T-helper 9 cell (primary cell): ENCODE data around the gene MOGAT1.
"Not testable (repeated sequence)": the region's sequence is repeated elsewhere in the genome, so short reads cannot be mapped to it uniquely, and the experiment has no call there.

Experiments used
- DNase-seq: peaks from one replicate; pipeline ENCODE4 v3.0.0-alpha.2; 2020

The MOGAT1 gene

GRCh38 chr2:222713002-222713401 is 41.5 kb downstream of the MOGAT1 start:
- DNase-seq, result no peak

- no peak for DNase-seq
Observed at GRCh38 chr2:222714361-222715241, 43.1 kb downstream of the MOGAT1 start.

DNA sequence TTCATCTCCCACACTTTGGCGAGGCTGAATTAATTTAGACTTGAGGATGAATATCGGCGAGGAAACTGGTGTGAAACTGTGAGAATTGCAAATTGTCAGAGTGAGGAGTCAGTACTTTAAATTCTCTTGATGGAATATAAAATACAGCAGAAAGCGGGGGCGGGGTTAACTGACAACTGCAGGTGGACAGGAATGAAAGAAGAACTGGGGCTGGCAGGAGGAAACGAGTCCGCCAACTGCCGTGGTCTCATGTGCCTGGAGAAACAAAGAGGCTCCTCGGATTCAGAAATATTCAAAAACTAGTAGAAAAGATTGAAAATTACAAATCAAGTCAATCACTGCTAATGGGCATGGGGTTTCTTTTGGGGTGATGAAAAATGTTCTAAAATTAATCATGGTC is 44.3 kb downstream of the MOGAT1 start:
- no peak for DNase-seq

DNA sequence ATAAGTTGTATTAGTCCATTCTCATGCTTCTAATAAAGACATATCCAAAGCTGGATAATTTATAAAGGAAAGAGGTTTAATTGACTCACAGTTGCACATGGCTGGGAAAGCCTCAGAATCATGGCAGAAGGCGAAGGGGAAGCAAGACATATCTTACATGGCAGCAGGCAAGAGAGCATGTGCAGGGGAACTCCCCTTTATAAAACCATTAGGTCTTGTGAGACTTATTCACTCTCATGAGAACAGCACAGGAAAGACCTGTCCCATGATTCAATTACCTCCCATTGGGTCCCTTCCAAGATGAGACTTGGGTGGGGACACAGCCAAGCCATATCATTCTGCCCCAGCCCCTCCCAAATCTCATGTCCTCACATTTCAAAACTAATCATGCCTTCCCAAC is 48.3 kb downstream of the MOGAT1 start:
- DNase-seq, result not testable (repeated sequence)

DNA sequence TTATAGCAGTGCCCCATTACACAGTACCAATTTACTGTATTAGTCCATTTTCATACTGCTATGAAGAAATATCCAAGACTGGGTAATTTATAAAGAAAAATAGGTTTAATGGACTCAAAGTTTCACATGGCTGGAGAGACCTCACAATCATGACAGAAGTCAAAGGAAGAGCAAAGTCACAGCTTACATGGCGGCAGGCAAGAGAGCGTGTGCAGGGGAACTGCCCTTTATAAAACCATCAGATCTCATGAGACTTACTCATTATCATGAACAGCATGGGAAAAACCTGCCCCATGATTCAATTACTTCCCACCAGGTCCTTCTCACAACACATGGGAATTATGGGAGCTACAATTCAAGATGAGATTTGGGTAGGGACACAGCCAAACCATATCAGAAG is 50.1 kb downstream of the MOGAT1 start:
- DNase-seq, result not testable (repeated sequence)

GRCh38 chr2:222722327-222722946 is 51.0 kb downstream of the MOGAT1 start:
- DNase-seq, result no peak

GRCh38 chr2:222724208-222724607 is 52.8 kb downstream of the MOGAT1 start:
- DNase-seq, result no peak

- DNase-seq, result no peak
Observed at GRCh38 chr2:222728621-222729020, 57.2 kb downstream of the MOGAT1 start.

GRCh38 chr2:222730366-222730999 is 59.0 kb downstream of the MOGAT1 start:
- DNase-seq, result no peak

DNA sequence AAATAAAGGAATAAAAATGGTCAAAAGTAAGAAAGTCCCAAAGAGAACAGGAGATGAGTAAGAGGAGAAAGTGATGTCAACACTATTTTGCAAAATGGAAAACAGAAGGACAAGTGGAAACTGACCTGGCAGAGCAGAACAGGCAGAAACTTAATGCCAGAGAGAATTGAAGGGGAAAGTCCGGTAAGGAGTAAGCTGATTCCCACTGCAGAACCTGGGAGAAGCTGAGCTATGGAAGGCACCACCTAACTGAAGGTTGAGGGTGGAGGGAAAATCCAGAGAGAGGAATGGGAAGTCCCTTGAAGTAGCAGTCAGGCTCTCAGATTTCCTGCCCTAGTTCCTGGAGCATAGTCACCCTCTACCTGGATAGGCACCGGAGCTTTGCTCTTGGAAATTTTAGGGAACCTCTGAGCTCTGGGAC is 59.8 kb downstream of the MOGAT1 start:
- DNase-seq, result no peak

DNA sequence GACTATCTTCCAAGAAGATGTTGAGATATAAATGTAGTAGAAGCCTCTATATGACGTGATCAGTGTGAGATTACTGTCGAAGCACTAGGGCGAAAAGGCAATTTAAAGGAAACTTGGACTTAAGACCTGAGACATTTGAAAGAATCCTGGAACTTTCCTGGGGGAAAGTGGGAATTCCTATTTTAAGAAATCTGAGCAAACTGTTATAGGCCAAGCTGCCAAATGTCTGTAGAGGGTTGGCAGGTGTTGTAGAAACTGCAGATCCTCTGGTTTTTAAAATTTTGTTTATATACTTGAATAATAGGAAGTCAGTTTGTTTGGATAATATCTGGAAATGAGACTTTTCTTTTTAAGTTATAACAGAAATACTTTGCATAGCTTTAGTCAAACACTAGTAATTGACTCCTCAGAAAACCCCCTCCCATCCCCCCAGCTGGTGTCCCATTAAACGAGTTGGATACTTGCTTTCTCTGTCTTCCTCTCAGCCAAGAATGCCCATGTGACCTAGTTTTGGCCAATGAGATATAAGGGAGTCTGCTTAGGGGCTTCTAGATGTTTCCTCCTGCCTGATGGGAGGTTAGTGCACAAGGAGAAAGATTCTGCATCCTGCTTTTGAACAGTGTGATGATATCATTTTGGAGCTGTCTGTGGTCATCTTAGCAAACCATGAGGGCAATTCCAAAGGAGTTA is 61.2 kb downstream of the MOGAT1 start:
- DNase-seq, result no peak

- DNase-seq, result no peak
Observed at GRCh38 chr2:222733470-222733845, 62.0 kb downstream of the MOGAT1 start.

- no peak for DNase-seq
Observed at GRCh38 chr2:222733846-222734702, 62.6 kb downstream of the MOGAT1 start.

DNA sequence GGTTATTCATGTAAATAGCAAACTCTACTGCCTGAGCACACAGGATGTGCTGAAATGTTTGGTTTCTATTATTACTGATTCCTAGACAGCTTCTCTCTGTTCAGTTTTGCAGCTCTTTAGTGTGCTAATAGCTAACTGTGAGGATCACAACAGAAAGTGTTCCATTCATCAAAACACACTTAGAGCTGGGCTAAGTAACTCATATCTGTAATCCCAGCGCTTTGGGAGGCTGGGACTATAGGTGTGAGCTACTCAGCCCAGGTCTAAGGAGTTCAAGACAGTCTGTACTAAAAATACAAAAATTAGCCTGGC is 63.2 kb downstream of the MOGAT1 start:
- no peak for DNase-seq

GRCh38 chr2:222736301-222736700 is 64.8 kb downstream of the MOGAT1 start:
- no peak for DNase-seq

DNA sequence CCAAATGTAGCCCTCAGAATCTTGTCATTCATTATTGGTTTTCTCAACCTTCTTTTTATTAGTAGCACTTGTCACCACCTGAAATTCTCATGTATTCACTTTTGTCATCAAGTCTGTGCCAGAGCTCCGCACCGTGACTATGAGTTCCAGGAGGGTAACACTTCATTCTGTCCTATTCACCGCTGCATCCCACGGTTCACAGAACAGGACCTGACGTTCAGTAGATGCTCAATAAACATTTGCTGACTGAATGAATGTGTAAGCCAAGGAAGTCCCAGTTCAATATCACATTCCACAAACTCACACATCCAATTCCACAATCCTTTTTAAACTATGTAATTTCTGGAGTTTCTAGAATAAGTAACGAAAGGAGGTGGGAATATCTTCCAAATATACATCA is 65.5 kb downstream of the MOGAT1 start:
- no peak for DNase-seq

DNA sequence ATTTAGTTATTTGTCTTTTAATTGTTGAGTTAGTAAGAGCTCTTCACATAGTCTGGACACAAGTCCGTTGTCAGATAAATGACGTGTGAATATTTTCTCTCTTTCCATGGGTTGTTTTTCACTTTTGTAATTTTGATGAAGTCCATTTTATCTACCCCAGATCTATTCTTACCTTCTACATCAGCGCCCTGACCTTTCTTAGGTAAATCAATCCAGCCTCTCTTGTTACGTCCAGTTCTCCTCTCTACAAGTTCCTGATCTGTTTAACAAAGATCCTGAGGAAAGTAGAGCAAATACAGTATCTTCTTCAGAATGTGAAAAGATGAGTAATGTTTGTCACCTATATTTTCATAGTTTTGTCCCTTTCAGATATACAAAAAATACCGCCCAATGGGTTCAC is 66.9 kb downstream of the MOGAT1 start:
- DNase-seq, result no peak

- DNase-seq, result no peak
Observed at GRCh38 chr2:222738809-222739208, 67.4 kb downstream of the MOGAT1 start.

GRCh38 chr2:222739939-222740338 is 68.5 kb downstream of the MOGAT1 start:
- DNase-seq, result no peak

- DNase-seq, result no peak
Observed at GRCh38 chr2:222743251-222743812, 71.9 kb downstream of the MOGAT1 start.

DNA sequence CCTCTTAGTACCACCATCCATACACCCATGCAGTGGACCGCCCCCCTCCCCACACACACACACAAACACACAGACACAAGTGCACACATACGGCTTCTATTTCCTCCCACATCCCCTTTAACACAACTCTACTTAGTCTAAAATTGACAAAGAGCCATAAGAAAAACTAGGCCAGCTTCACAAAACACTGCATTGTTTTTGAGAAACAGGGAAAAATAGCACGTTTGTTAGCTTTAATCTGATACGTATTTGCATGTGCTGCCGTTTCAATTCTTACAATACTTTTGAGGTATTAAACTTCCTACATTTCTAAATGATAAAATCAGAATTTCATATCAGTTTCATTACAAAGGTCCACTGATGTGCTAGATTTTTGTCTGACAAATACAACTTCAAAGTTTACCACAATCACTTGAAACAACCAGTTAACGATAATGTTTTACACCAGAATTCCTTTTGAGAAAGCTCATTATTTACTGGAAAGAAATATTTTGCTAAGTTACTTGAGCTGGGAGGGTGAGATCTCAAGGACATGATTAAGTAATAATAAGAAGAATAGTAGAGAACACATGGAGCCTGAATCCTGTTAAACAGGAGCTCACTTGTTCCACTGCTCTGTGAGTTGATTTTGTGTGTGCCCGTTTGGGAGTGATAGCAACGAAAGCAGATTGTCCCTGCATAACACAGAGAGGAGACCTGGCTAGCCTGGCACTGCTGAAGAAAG is 74.5 kb downstream of the MOGAT1 start:
- no peak for DNase-seq
